ENCODE measurements around the gene DMGDH. TPM values are rescaled to one million over a fixed set of nuclear protein-coding genes. Genes with fewer than 3 reads are reported as not detected.

The DMGDH gene
- 0.86 and 1.9 TPM in 2 replicates for total RNA-seq

GRCh38 chr5:79069488-79070349 lies at the start of gene DMGDH, which contains the start of gene BHMT2:
Gene DMGDH (minus strand): TSS chr5:79069674. CDS start chr5:79069620, 54 bp downstream.
Gene BHMT2 (plus strand): TSS chr5:79069767. CDS start chr5:79069783, 16 bp downstream.

GRCh38 chr5:79111387-79111959 lies 42.0 kb upstream of the DMGDH start, which contains the start of gene BHMT:
Gene BHMT (plus strand): TSS chr5:79111809. CDS start chr5:79111886, 77 bp downstream.

DNA sequence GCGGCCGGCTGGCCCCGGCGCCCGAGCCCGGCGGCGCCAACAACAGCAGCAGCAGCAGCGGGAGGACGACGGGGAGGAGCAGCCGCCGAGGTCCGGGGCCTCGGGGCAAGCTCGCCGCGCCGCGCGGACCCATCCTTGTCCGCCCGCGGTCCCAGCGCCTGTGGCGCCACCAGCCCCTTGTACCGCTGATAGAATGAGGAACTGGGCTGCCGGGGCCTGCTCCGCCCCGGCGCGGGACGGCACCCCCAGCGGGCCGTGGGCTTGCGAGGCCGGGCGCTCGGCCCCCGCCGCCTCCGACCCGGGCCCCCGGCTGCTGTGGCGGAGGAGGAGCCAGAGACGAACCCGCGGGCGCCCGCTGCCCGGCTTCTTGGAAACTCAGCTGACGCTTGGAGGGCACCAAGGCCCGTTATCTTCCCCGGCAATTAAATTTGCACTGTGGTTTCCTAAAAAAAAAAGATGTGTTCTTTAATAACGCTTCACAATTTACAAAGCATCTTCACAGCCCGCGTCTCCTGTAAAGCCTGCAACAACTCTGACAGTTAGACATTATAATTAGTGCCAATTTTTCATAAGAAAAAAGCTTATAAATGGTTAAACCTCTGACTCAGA lies 84.3 kb downstream of the DMGDH start, which contains the start of gene ARSB:
ARSB (minus strand) TSS at position 195 of the 609 bp plus-strand sequence; CDS start at position 133, 62 bp downstream.

Other genes starting within 250 kb of the DMGDH start
- gene ARSB, start 84.4 kb downstream of the DMGDH start, total RNA-seq, result 13.8 and 20.6 TPM in 2 replicates
- 8.9 and 9.2 TPM in 2 replicates for gene BHMT2, start 93 bp upstream of the DMGDH start, total RNA-seq
- not detected in 2 replicates for gene BHMT, start 42.1 kb upstream of the DMGDH start, total RNA-seq
- gene JMY, start 166.5 kb upstream of the DMGDH start, total RNA-seq, result 3.5 TPM in 2 replicates